Bronchial epithelial cell (primary cell): ENCODE results near the gene CTDSP1. TPM values are rescaled to one million over a fixed set of nuclear protein-coding genes. Genes with fewer than 3 reads are reported as not detected.

Experiments
- DNase-seq: peaks from one replicate; pipeline ENCODE4 v3.0.0-alpha.2; 2010; ENCODE audit warnings: low read depth
- FAIRE-seq: peaks from 2 replicates; lab custom pipeline; 2011; peaks lifted over from hg19 to GRCh38; lab: Jason Lieb, UNC
- H3K27me3 ChIP-seq: 2 replicates; pipeline ENCODE4 v1.5.1; 2011; ENCODE audit warnings: low read length; ENCODE audit not compliant: control insufficient read depth, insufficient read depth
- H3K36me3 ChIP-seq: 2 replicates; pipeline ENCODE4 v1.5.1; 2011; ENCODE audit warnings: low read length; ENCODE audit not compliant: control insufficient read depth, insufficient read depth
- H3K4me3 ChIP-seq: 2 replicates; pipeline ENCODE4 v1.5.1; 2011; ENCODE audit warnings: mild to moderate bottlenecking, low read depth, low read length, control low read depth
- CTCF ChIP-seq: IDR thresholded peaks from 2 replicates; pipeline ENCODE4 v1.5.1; 2011; ENCODE audit warnings: mild to moderate bottlenecking, moderate library complexity, low read length, control low read depth, inconsistent platforms; ENCODE audit not compliant: insufficient read depth, severe bottlenecking
- total RNA-seq: library from RNA; depleted of rRNA; stranded (reverse); fragments of >200 nt; gene quantifications from 2 replicates; pipeline ENCODE4 v1.2.1, GENCODE V29; 2014

The CTDSP1 gene
- total RNA-seq, 1 donor from 2014 or later = 32.1 TPM

GRCh38 chr2:218400167-218400929, 680 bp downstream of the CTDSP1 start:
- Histone ChIP-seq H3K4me3 (peak overlapping the region; percentile 56), H3K36me3 (peaks cover 14% of the 10 kb centered on the region), H3K27me3 (no peaks in the 10 kb centered on the region)
- TF ChIP-seq CTCF = no peak
- FAIRE-seq (no peak), DNase-seq (no peak)

GRCh38 chr2:218400930-218401881, 1.5 kb downstream of the CTDSP1 start:
- no peak for TF ChIP-seq CTCF
- Histone ChIP-seq H3K36me3 (peaks cover 14% of the 10 kb centered on the region), H3K27me3 (no peaks in the 10 kb centered on the region), H3K4me3 (peak overlapping the region; percentile 56)
- FAIRE-seq (no peak), DNase-seq (no peak)

GRCh38 chr2:218401890-218402289, 2.2 kb downstream of the CTDSP1 start:
- Histone ChIP-seq H3K4me3 (no peak overlapping the region), H3K36me3 (peaks cover 14% of the 10 kb centered on the region), H3K27me3 (no peaks in the 10 kb centered on the region)
- DNase-seq (no peak), FAIRE-seq (no peak)
- TF ChIP-seq CTCF = no peak

- no peak for TF ChIP-seq CTCF
- DNase-seq (no peak), FAIRE-seq (no peak)
- Histone ChIP-seq H3K27me3 (no peaks in the 10 kb centered on the region), H3K36me3 (peaks cover 14% of the 10 kb centered on the region), H3K4me3 (no peak overlapping the region)
Observed at GRCh38 chr2:218402491-218402901, 2.8 kb downstream of the CTDSP1 start.

GRCh38 chr2:218402911-218403411, 3.3 kb downstream of the CTDSP1 start:
- no peak for TF ChIP-seq CTCF
- no peak for DNase-seq
- no peak for FAIRE-seq
- Histone ChIP-seq H3K27me3 (no peaks in the 10 kb centered on the region), H3K36me3 (peaks cover 14% of the 10 kb centered on the region), H3K4me3 (no peak overlapping the region)
